SK-N-SH treated with all-trans-retinoic acid at 6 μM for 48 hours (cell line): ENCODE data around the gene LYPLAL1.

Experiments
- ATAC-seq: fragments of 200-7000 bp; cut with Tn5 transposase; 3 replicates; pipeline ENCODE4 v1.9.1; 2020; ENCODE audit warnings: mild to moderate bottlenecking, moderate library complexity
- ARNTL ChIP-seq: fragments of 450-650 bp; formaldehyde crosslinking; IDR thresholded peaks from 2 replicates; pipeline ENCODE4 v1.5.0; 2020; ENCODE audit warnings: low read depth, mild to moderate bottlenecking, moderate library complexity, borderline replicate concordance
- BACH2 ChIP-seq: fragments of 250-450 bp; sonication (Bioruptor Pico); IDR thresholded peaks from 2 replicates; pipeline ENCODE4 v1.9.0; 2021; ENCODE audit warnings: mild to moderate bottlenecking, borderline replicate concordance
- CSDC2 ChIP-seq: fragments of 250-450 bp; sonication (Bioruptor Pico); IDR thresholded peaks from 2 replicates; pipeline ENCODE4 v1.5.0; 2020; ENCODE audit warnings: mild to moderate bottlenecking, moderate library complexity
- ESRRG ChIP-seq: fragments of 250-450 bp; sonication (Bioruptor Pico); IDR thresholded peaks from 2 replicates; pipeline ENCODE4 v1.6.1; 2021; ENCODE audit warnings: mild to moderate bottlenecking
- ISL1 ChIP-seq: fragments of 250-450 bp; sonication (Bioruptor Pico); IDR thresholded peaks from 2 replicates; pipeline ENCODE4 v2.1.2; 2022; ENCODE audit warnings: mild to moderate bottlenecking, moderate library complexity
- OSR1 ChIP-seq: fragments of 250-450 bp; sonication (Bioruptor Pico); IDR thresholded peaks from 2 replicates; pipeline ENCODE4 v1.8.0; 2022; ENCODE audit warnings: moderate library complexity, mild to moderate bottlenecking, inconsistent platforms
- PPARA ChIP-seq: fragments of 250-450 bp; sonication (Bioruptor Pico); IDR thresholded peaks from 2 replicates; pipeline ENCODE4 v1.5.0; 2020; ENCODE audit warnings: mild to moderate bottlenecking, borderline replicate concordance
- RARB ChIP-seq: fragments of 250-450 bp; sonication (Bioruptor Pico); IDR thresholded peaks from 2 replicates; pipeline ENCODE4 v1.8.0; 2021; ENCODE audit warnings: mild to moderate bottlenecking, moderate library complexity
- SNAI2 ChIP-seq: fragments of 250-450 bp; sonication (Bioruptor Pico); IDR thresholded peaks from 2 replicates; pipeline ENCODE4 v1.5.0; 2020; ENCODE audit warnings: mild to moderate bottlenecking, moderate library complexity
- TCF4 ChIP-seq: fragments of 250-450 bp; sonication (Bioruptor Pico); IDR thresholded peaks from 2 replicates; pipeline ENCODE4 v1.8.0; 2021; ENCODE audit warnings: mild to moderate bottlenecking, moderate library complexity, borderline replicate concordance
- ZC3H10 ChIP-seq: fragments of 250-450 bp; sonication (Bioruptor Pico); IDR thresholded peaks from 2 replicates; pipeline ENCODE4 v1.5.1; 2021; ENCODE audit warnings: mild to moderate bottlenecking, moderate library complexity
- ZFP3 ChIP-seq: fragments of 250-450 bp; sonication (Bioruptor Pico); IDR thresholded peaks from 2 replicates; pipeline ENCODE4 v1.5.0; 2020; ENCODE audit warnings: mild to moderate bottlenecking, moderate library complexity
- ZFP30 ChIP-seq: fragments of 450-650 bp; formaldehyde crosslinking; IDR thresholded peaks from 2 replicates; pipeline ENCODE4 v1.5.0; 2022; ENCODE audit warnings: mild to moderate bottlenecking, moderate library complexity
- ZNF565 ChIP-seq: fragments of 450-650 bp; formaldehyde crosslinking; conservative IDR thresholded peaks from 2 replicates; pipeline ENCODE4 v1.5.0; 2020; ENCODE audit warnings: low read depth, mild to moderate bottlenecking, moderate library complexity
- ZNF70 ChIP-seq: fragments of 450-650 bp; formaldehyde crosslinking; IDR thresholded peaks from 2 replicates; pipeline ENCODE4 v1.5.0; 2020; ENCODE audit warnings: mild to moderate bottlenecking, moderate library complexity
- ZNF8 ChIP-seq: fragments of 450-650 bp; formaldehyde crosslinking; IDR thresholded peaks from 2 replicates; pipeline ENCODE4 v1.5.0; 2020; ENCODE audit warnings: mild to moderate bottlenecking, moderate library complexity
- TF ChIP-seq, protein P1 (sequence below): fragments of 250-450 bp; sonication (Bioruptor Pico); IDR thresholded peaks from 2 replicates; pipeline ENCODE4 v1.5.1; 2020; ENCODE audit warnings: low read depth, mild to moderate bottlenecking, moderate library complexity
- TF ChIP-seq, protein P2 (sequence below): fragments of 250-450 bp; sonication (Bioruptor Pico); IDR thresholded peaks from 2 replicates; pipeline ENCODE4 v1.8.0; 2020; ENCODE audit warnings: mild to moderate bottlenecking, moderate library complexity, borderline replicate concordance
- TF ChIP-seq, protein P3 (sequence below): fragments of 250-450 bp; sonication (Bioruptor Pico); IDR thresholded peaks from 2 replicates; pipeline ENCODE4 v1.5.1; 2021; ENCODE audit warnings: mild to moderate bottlenecking, moderate library complexity
- TF ChIP-seq, protein P4 (sequence below): fragments of 250-450 bp; sonication (Bioruptor Pico); IDR thresholded peaks from 2 replicates; pipeline ENCODE4 v1.5.0; 2020; ENCODE audit warnings: mild to moderate bottlenecking, moderate library complexity

The LYPLAL1 gene

DNA sequence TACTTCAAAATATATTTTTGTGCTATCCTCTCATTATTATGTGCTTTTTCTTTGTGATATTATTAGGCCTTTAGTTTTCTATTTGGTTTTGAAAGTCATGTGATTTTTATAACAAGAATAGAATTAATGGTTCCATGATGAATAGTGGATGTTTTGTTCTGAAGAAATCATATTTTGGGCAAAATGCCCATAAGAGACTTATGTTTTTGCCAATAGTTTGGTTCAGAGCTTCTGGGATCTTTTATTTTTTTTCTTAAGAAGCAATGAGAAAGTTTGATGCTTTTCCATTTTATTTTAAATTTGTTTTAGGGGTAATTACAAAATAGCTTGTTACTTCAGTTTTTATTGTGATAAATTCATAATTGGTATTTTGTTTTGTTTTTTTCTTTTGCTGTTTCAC, 49.8 kb downstream of the LYPLAL1 start:
- no peak for ATAC-seq
- TF ChIP-seq, protein P1, sequence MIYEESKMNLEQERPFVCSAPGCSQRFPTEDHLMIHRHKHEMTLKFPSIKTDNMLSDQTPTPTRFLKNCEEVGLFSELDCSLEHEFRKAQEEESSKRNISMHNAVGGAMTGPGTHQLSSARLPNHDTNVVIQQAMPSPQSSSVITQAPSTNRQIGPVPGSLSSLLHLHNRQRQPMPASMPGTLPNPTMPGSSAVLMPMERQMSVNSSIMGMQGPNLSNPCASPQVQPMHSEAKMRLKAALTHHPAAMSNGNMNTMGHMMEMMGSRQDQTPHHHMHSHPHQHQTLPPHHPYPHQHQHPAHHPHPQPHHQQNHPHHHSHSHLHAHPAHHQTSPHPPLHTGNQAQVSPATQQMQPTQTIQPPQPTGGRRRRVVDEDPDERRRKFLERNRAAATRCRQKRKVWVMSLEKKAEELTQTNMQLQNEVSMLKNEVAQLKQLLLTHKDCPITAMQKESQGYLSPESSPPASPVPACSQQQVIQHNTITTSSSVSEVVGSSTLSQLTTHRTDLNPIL (CRISPR knock-in tag): no peak

DNA sequence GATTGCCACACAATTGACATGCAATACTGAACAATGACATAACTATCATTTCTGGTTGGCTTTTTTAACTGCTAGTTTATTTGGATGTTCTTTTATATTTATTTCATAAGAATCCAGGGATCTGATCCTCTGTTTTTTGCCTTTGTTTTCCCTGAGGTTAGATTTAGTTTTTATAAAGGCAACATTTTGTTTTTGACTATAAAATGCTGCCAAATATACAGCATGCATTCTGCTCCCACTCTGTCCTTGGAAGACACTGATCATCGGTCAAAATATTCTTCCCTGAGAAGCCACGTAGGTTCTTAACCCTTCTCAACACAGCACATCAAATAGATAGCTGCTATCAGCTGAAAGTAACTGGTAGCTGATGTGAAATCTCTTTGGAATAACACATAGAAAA, 52.5 kb downstream of the LYPLAL1 start:
- TF ChIP-seq ZNF8 (no peak), RARB (no peak), ZFP30 (CRISPR knock-in tag) (no peak), OSR1 (CRISPR knock-in tag) (no peak), ISL1 (CRISPR knock-in tag) (no peak), ZNF70 (CRISPR knock-in tag) (no peak), PPARA (no peak), ZFP3 (CRISPR knock-in tag) (no peak), TCF4 (CRISPR knock-in tag) (no peak), CSDC2 (CRISPR knock-in tag) (no peak), ZC3H10 (CRISPR knock-in tag) (no peak), ZNF565 (no peak), ESRRG (CRISPR knock-in tag) (no peak), SNAI2 (CRISPR knock-in tag) (no peak), BACH2 (CRISPR knock-in tag) (no peak), ARNTL (CRISPR knock-in tag) (no peak)
- TF ChIP-seq, protein P2, sequence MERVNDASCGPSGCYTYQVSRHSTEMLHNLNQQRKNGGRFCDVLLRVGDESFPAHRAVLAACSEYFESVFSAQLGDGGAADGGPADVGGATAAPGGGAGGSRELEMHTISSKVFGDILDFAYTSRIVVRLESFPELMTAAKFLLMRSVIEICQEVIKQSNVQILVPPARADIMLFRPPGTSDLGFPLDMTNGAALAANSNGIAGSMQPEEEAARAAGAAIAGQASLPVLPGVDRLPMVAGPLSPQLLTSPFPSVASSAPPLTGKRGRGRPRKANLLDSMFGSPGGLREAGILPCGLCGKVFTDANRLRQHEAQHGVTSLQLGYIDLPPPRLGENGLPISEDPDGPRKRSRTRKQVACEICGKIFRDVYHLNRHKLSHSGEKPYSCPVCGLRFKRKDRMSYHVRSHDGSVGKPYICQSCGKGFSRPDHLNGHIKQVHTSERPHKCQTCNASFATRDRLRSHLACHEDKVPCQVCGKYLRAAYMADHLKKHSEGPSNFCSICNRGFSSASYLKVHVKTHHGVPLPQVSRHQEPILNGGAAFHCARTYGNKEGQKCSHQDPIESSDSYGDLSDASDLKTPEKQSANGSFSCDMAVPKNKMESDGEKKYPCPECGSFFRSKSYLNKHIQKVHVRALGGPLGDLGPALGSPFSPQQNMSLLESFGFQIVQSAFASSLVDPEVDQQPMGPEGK: no peak
- TF ChIP-seq, protein P1 (CRISPR knock-in tag): no peak
- TF ChIP-seq, protein P3, sequence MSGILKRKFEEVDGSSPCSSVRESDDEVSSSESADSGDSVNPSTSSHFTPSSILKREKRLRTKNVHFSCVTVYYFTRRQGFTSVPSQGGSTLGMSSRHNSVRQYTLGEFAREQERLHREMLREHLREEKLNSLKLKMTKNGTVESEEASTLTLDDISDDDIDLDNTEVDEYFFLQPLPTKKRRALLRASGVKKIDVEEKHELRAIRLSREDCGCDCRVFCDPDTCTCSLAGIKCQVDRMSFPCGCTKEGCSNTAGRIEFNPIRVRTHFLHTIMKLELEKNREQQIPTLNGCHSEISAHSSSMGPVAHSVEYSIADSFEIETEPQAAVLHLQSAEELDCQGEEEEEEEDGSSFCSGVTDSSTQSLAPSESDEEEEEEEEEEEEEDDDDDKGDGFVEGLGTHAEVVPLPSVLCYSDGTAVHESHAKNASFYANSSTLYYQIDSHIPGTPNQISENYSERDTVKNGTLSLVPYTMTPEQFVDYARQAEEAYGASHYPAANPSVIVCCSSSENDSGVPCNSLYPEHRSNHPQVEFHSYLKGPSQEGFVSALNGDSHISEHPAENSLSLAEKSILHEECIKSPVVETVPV (CRISPR knock-in tag): no peak
- TF ChIP-seq, protein P4, sequence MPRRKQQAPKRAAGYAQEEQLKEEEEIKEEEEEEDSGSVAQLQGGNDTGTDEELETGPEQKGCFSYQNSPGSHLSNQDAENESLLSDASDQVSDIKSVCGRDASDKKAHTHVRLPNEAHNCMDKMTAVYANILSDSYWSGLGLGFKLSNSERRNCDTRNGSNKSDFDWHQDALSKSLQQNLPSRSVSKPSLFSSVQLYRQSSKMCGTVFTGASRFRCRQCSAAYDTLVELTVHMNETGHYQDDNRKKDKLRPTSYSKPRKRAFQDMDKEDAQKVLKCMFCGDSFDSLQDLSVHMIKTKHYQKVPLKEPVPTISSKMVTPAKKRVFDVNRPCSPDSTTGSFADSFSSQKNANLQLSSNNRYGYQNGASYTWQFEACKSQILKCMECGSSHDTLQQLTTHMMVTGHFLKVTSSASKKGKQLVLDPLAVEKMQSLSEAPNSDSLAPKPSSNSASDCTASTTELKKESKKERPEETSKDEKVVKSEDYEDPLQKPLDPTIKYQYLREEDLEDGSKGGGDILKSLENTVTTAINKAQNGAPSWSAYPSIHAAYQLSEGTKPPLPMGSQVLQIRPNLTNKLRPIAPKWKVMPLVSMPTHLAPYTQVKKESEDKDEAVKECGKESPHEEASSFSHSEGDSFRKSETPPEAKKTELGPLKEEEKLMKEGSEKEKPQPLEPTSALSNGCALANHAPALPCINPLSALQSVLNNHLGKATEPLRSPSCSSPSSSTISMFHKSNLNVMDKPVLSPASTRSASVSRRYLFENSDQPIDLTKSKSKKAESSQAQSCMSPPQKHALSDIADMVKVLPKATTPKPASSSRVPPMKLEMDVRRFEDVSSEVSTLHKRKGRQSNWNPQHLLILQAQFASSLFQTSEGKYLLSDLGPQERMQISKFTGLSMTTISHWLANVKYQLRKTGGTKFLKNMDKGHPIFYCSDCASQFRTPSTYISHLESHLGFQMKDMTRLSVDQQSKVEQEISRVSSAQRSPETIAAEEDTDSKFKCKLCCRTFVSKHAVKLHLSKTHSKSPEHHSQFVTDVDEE (CRISPR knock-in tag): no peak
- TF ChIP-seq, all 23 proteins: peak for 0

DNA sequence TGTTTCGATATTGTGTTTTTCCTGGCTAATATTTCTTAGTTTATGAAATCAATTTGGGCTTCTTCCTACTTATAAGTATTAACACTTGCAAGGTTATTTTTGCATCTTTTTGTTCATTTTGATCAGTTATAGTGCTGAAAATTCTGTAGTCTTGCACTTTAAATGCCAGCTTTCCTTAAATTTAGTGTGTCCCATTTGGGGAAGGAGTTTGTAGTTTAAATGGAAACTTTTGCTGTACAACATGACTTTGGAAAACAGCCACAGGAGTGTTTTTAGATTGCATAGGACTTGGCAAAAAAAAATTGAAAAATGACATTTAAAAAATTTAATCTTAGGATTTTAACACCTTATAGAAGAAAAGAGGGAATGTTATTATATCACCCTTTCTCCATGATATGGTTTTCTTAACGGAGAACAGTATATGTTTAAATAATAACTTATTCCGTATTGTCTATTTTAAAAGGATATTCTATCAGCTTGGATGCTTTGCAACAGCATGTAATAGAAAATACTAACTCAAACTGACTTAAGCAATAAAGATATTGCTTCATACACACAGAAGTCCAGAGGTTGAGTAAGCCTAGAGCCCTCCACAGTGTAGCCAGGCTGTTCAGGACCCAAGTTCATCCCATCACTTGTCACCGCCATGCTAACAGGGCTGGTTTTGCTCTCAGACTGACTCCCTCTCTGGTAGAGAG, 53.8 kb downstream of the LYPLAL1 start:
- no peak for ATAC-seq
- no peak for TF ChIP-seq OSR1 (CRISPR knock-in tag)
- TF ChIP-seq ARNTL (CRISPR knock-in tag): no peak
- no peak for TF ChIP-seq BACH2 (CRISPR knock-in tag)
- no peak for TF ChIP-seq SNAI2 (CRISPR knock-in tag)
- TF ChIP-seq ZFP30 (CRISPR knock-in tag): no peak
- TF ChIP-seq RARB: no peak
- no peak for TF ChIP-seq ZC3H10 (CRISPR knock-in tag)
- no peak for TF ChIP-seq PPARA
- TF ChIP-seq, protein P4 (CRISPR knock-in tag): no peak

More for the DNA sequence above, 52.5 kb downstream of the LYPLAL1 start:
- ATAC-seq: no peak
